ENCODE results near the gene FAM98A.

- no peak for TF ChIP-seq PATZ1 (tag by site-specific recombination; IDR thresholded peaks at IDR 0.05)
- TF ChIP-seq ZNF654 (tag by site-specific recombination; IDR thresholded peaks at IDR 0.05; ENCODE audit: low read depth): no peak
- TF ChIP-seq ZBTB8A (tag by site-specific recombination; IDR thresholded peaks at IDR 0.05): no peak
- TF ChIP-seq BCL11A (tag by site-specific recombination; IDR thresholded peaks at IDR 0.05; ENCODE audit: low read depth): no peak
- TF ChIP-seq, protein P1, sequence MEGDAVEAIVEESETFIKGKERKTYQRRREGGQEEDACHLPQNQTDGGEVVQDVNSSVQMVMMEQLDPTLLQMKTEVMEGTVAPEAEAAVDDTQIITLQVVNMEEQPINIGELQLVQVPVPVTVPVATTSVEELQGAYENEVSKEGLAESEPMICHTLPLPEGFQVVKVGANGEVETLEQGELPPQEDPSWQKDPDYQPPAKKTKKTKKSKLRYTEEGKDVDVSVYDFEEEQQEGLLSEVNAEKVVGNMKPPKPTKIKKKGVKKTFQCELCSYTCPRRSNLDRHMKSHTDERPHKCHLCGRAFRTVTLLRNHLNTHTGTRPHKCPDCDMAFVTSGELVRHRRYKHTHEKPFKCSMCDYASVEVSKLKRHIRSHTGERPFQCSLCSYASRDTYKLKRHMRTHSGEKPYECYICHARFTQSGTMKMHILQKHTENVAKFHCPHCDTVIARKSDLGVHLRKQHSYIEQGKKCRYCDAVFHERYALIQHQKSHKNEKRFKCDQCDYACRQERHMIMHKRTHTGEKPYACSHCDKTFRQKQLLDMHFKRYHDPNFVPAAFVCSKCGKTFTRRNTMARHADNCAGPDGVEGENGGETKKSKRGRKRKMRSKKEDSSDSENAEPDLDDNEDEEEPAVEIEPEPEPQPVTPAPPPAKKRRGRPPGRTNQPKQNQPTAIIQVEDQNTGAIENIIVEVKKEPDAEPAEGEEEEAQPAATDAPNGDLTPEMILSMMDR (tag by site-specific recombination; IDR thresholded peaks at IDR 0.05): no peak
- TF ChIP-seq MZF1 (tag by site-specific recombination; IDR thresholded peaks at IDR 0.05; ENCODE audit: borderline replicate concordance): no peak
These were observed 46.8 kb upstream of the FAM98A start for GRCh38 chr2:33645861-33646260.
